Measurements from ENCODE around the gene ARNT2.
A peak's percentile ranks its signal among the peaks of the same experiment; 100 is the strongest.

ARNT2 gene

GRCh38 chr15:80525853-80526252 lies 121.7 kb downstream of the ARNT2 start:
- DNase-seq = no peak

- no peak for DNase-seq
These were observed 122.6 kb downstream of the ARNT2 start for GRCh38 chr15:80526556-80527340.

- no peak for DNase-seq
These were observed 123.2 kb downstream of the ARNT2 start for GRCh38 chr15:80527406-80527805.

- no peak for DNase-seq
These were observed 123.8 kb downstream of the ARNT2 start for GRCh38 chr15:80527961-80528360.

- no peak for DNase-seq
These were observed 126.7 kb downstream of the ARNT2 start for GRCh38 chr15:80530737-80531365.

- no peak for DNase-seq
These were observed 127.2 kb downstream of the ARNT2 start for GRCh38 chr15:80531388-80531787.

GRCh38 chr15:80531796-80532195 lies 127.6 kb downstream of the ARNT2 start:
- DNase-seq = no peak

- no peak for DNase-seq
These were observed 129.7 kb downstream of the ARNT2 start for GRCh38 chr15:80533790-80534333.

- peak; percentile 75 for DNase-seq
These were observed 132.0 kb downstream of the ARNT2 start for GRCh38 chr15:80536231-80536630.

GRCh38 chr15:80536716-80537115 lies 132.5 kb downstream of the ARNT2 start:
- no peak for DNase-seq

- DNase-seq = no peak
These were observed 140.9 kb downstream of the ARNT2 start for GRCh38 chr15:80545078-80545477.

GRCh38 chr15:80547264-80547663 lies 143.1 kb downstream of the ARNT2 start:
- no peak for DNase-seq

GRCh38 chr15:80549191-80549590 lies 145.0 kb downstream of the ARNT2 start:
- no peak for DNase-seq

GRCh38 chr15:80549654-80550053 lies 145.5 kb downstream of the ARNT2 start:
- DNase-seq = no peak

- no peak for DNase-seq
These were observed 146.2 kb downstream of the ARNT2 start for GRCh38 chr15:80550219-80550907.

GRCh38 chr15:80550908-80551260 lies 146.7 kb downstream of the ARNT2 start:
- no peak for DNase-seq

GRCh38 chr15:80551348-80551747 lies 147.2 kb downstream of the ARNT2 start:
- no peak for DNase-seq

- DNase-seq = no peak
These were observed 150.4 kb downstream of the ARNT2 start for GRCh38 chr15:80554560-80554959.

GRCh38 chr15:80556694-80557367 lies 152.6 kb downstream of the ARNT2 start:
- peak; percentile 63 for DNase-seq

- DNase-seq = no peak
These were observed 153.5 kb downstream of the ARNT2 start for GRCh38 chr15:80557441-80558234.

- no peak for DNase-seq
These were observed 154.6 kb downstream of the ARNT2 start for GRCh38 chr15:80558631-80559319.

- no peak for DNase-seq
These were observed 155.1 kb downstream of the ARNT2 start for GRCh38 chr15:80559320-80559693.
